Endodermal cell (in vitro differentiated cells): ENCODE data around the gene LSAMP. TPM values are rescaled to one million over a fixed set of nuclear protein-coding genes. Genes with fewer than 3 reads are reported as not detected.

ENCODE experiments used
- DNase-seq: peaks from one replicate; pipeline ENCODE4 v3.0.0-alpha.2; 2017
- H3K27ac ChIP-seq: 2 replicates; pipeline ENCODE4 v1.5.1; 2013; ENCODE audit warnings: mild to moderate bottlenecking, low read depth, low read length, moderate library complexity
- H3K27me3 ChIP-seq: 2 replicates; pipeline ENCODE4 v1.6.1; 2013; ENCODE audit warnings: mild to moderate bottlenecking, low read length, moderate library complexity; ENCODE audit not compliant: insufficient read depth, control insufficient read depth, poor library complexity, severe bottlenecking
- H3K36me3 ChIP-seq: 2 replicates; pipeline ENCODE4 v1.7.0; 2013; ENCODE audit warnings: mild to moderate bottlenecking, low read length, moderate library complexity; ENCODE audit not compliant: control insufficient read depth, insufficient read depth
- H3K4me1 ChIP-seq: one replicate; pipeline ENCODE4 v1.7.0; 2013; ENCODE audit warnings: low read length; ENCODE audit not compliant: control insufficient read depth, insufficient read depth
- H3K4me3 ChIP-seq: 2 replicates; pipeline ENCODE4 v1.5.1; 2013; ENCODE audit warnings: mild to moderate bottlenecking, low read length, moderate library complexity
- H3K9ac ChIP-seq: 2 replicates; pipeline ENCODE4 v1.6.1; 2013; ENCODE audit warnings: mild to moderate bottlenecking, low read length, moderate library complexity; ENCODE audit not compliant: poor library complexity, severe bottlenecking; ENCODE audit errors: extremely low read depth
- H3K9me3 ChIP-seq: 2 replicates; pipeline ENCODE4 v1.6.1; 2013; ENCODE audit warnings: mild to moderate bottlenecking, low read length, moderate library complexity; ENCODE audit not compliant: control insufficient read depth
- H3K27ac Mint-ChIP-seq: 2 replicates; pipeline ENCODE4 v1.8.0; 2020; ENCODE audit warnings: mixed read lengths
- H3K27me3 Mint-ChIP-seq: 2 replicates; pipeline ENCODE4 v1.8.0; 2021; ENCODE audit warnings: mild to moderate bottlenecking, mixed read lengths; ENCODE audit not compliant: insufficient read depth
- H3K36me3 Mint-ChIP-seq: 2 replicates; pipeline ENCODE4 v1.8.0; 2020; ENCODE audit warnings: low read depth, mixed read lengths
- H3K4me1 Mint-ChIP-seq: 2 replicates; pipeline ENCODE4 v1.8.0; 2020; ENCODE audit warnings: mixed read lengths
- H3K4me3 Mint-ChIP-seq: 2 replicates; pipeline ENCODE4 v1.8.0; 2020; ENCODE audit warnings: mild to moderate bottlenecking, moderate library complexity, mixed read lengths
- H3K9me3 Mint-ChIP-seq: 2 replicates; pipeline ENCODE4 v1.8.0; 2020; ENCODE audit warnings: mild to moderate bottlenecking, mixed read lengths
- CTCF ChIP-seq: fragments of 200-600 bp; sonication (generic); conservative IDR thresholded peaks from 2 replicates; pipeline ENCODE4 v1.5.0; 2021; ENCODE audit warnings: antibody characterized with exemption, mild to moderate bottlenecking
- WGBS, 2 experiments: methylation state at CpG; one replicate each; pipeline versions ENCODE4 v1.1.5 to v1.1.7; 2013; ENCODE audit warnings: missing lambda C conversion rate in 2 of 2, mixed read lengths in 1 of 2; ENCODE audit not compliant: insufficient coverage in 1 of 2, insufficient read length in 1 of 2; 5-methylcytosine and 5-hydroxymethylcytosine counted together
- total RNA-seq, 2 donors: library from RNA; stranded (reverse); fragmentation: NEBNext Ultra II Directional in 1 of 2; extraction: Animal tissue kit (Norgen Biotek cat#: 25700) in 1 of 2; gene quantifications; 2 replicates in 1 of 2; 3 replicates in 1 of 2; pipeline ENCODE4 v1.2.1, GENCODE V29; 2021

LSAMP gene
- total RNA-seq, 2 donors from 2014 or later = 4.4 to 10.2 TPM

GRCh38 chr3:116051040-116051439 is 394.2 kb downstream of the LSAMP start:
- WGBS, 2 experiments = 79 to 89% methylated on average over 4 of the region's 4 CpGs
- no peaks in the 10 kb centered on the region for H3K9me3 Mint-ChIP-seq
- Histone ChIP-seq H3K4me1 (peaks cover 6% of the 10 kb centered on the region), H3K4me3 (no peak overlapping the region), H3K27ac (no peak overlapping the region), H3K9me3 (no peaks in the 10 kb centered on the region), H3K27me3 (no peaks in the 10 kb centered on the region), H3K36me3 (no peaks in the 10 kb centered on the region), H3K9ac (no peak overlapping the region)
- H3K4me1 Mint-ChIP-seq = peaks cover 17% of the 10 kb centered on the region
- H3K27me3 Mint-ChIP-seq = no peaks in the 10 kb centered on the region
- H3K4me3 Mint-ChIP-seq = no peak overlapping the region
- no peak overlapping the region for H3K27ac Mint-ChIP-seq
- no peaks in the 10 kb centered on the region for H3K36me3 Mint-ChIP-seq
- TF ChIP-seq CTCF = no peak
- DNase-seq = no peak

GRCh38 chr3:116050311-116050915 is 394.9 kb downstream of the LSAMP start:
- H3K4me3 Mint-ChIP-seq = no peak overlapping the region
- no peak overlapping the region for H3K27ac Mint-ChIP-seq
- no peaks in the 10 kb centered on the region for H3K36me3 ChIP-seq
- no peaks in the 10 kb centered on the region for H3K27me3 Mint-ChIP-seq
- no peak overlapping the region for H3K27ac ChIP-seq
- H3K4me1 Mint-ChIP-seq = peaks cover 17% of the 10 kb centered on the region
- H3K9me3 Mint-ChIP-seq = no peaks in the 10 kb centered on the region
- peaks cover 6% of the 10 kb centered on the region for H3K4me1 ChIP-seq
- H3K9me3 ChIP-seq = no peaks in the 10 kb centered on the region
- TF ChIP-seq CTCF = no peak
- H3K36me3 Mint-ChIP-seq = no peaks in the 10 kb centered on the region
- no peak overlapping the region for H3K4me3 ChIP-seq
- H3K27me3 ChIP-seq = no peaks in the 10 kb centered on the region
- no peak overlapping the region for H3K9ac ChIP-seq
- WGBS, 2 experiments = 88 to 90% methylated on average over 1 to 2 of the region's 2 CpGs
- no peak for DNase-seq

DNA sequence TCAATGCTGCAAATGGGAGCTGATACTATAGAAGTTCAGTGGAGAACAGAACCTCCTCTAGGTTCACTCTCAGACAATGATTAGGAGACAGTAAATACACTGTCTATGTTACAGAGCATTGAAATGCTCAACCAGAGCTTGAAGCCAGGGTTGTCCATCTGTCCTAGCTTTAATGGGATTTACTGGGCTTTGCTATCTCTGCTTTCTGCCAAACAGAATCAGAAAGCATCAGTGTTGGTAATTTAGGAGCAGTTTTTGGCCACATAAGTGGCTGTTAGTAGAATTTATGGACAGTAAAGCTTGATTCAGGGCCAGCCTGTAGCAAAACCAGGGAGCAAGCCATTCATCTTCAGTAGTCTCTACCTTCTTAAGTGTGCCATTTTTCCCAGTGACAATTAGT is 396.3 kb downstream of the LSAMP start:
- no peak overlapping the region for H3K9ac ChIP-seq
- no peaks in the 10 kb centered on the region for H3K9me3 ChIP-seq
- H3K36me3 ChIP-seq = no peaks in the 10 kb centered on the region
- H3K4me1 ChIP-seq = peaks cover 2% of the 10 kb centered on the region
- no peaks in the 10 kb centered on the region for H3K27me3 ChIP-seq
- H3K4me3 ChIP-seq = no peak overlapping the region
- Mint-ChIP-seq H3K27ac (no peak overlapping the region), H3K27me3 (no peaks in the 10 kb centered on the region), H3K36me3 (no peaks in the 10 kb centered on the region), H3K9me3 (no peaks in the 10 kb centered on the region), H3K4me3 (no peak overlapping the region), H3K4me1 (peaks cover 12% of the 10 kb centered on the region)
- H3K27ac ChIP-seq = no peak overlapping the region
- TF ChIP-seq CTCF = no peak
- DNase-seq = no peak
